Panc1 (cell line): Measurements from ENCODE around the gene TMEM252.

ENCODE experiments used
- CTCF ChIP-seq: fragments of 450-650 bp; IDR thresholded peaks from 2 replicates; pipeline ENCODE4 v1.5.1; 2017; ENCODE audit warnings: mild to moderate bottlenecking
- SIN3A ChIP-seq: IDR thresholded peaks from 2 replicates; pipeline ENCODE4 v1.6.1; 2012; ENCODE audit warnings: low read depth, mild to moderate bottlenecking, low read length, moderate library complexity, borderline replicate concordance; ENCODE audit not compliant: insufficient read depth
- TF ChIP-seq, protein P1 (sequence below), 2 experiments: IDR thresholded peaks; 2 replicates each; pipeline ENCODE4 v1.6.1; 2011 to 2012; ENCODE audit warnings: low read depth in 2 of 2, control low read depth in 1 of 2, low read length in 1 of 2, mild to moderate bottlenecking in 1 of 2, moderate library complexity in 1 of 2; ENCODE audit not compliant: insufficient read depth in 1 of 2

DNA sequence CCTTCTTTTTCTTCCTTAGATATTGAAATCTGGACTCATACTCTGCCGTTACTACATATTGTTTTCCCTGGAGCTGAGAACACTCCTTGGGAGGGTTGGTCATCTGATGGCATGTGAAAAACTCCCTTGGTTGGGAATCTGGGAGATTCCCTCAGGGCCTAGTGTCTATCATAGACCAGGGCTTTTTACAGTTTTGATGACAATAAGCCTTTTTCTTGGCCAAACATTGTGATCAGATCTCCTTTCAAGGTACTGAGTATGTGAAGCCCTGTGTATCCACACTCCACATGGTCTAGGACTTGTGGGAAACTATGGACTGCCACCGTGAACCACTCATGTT, 32.9 kb downstream of the TMEM252 start:
- TF ChIP-seq CTCF = peak; percentile 47
- TF ChIP-seq, protein P1, sequence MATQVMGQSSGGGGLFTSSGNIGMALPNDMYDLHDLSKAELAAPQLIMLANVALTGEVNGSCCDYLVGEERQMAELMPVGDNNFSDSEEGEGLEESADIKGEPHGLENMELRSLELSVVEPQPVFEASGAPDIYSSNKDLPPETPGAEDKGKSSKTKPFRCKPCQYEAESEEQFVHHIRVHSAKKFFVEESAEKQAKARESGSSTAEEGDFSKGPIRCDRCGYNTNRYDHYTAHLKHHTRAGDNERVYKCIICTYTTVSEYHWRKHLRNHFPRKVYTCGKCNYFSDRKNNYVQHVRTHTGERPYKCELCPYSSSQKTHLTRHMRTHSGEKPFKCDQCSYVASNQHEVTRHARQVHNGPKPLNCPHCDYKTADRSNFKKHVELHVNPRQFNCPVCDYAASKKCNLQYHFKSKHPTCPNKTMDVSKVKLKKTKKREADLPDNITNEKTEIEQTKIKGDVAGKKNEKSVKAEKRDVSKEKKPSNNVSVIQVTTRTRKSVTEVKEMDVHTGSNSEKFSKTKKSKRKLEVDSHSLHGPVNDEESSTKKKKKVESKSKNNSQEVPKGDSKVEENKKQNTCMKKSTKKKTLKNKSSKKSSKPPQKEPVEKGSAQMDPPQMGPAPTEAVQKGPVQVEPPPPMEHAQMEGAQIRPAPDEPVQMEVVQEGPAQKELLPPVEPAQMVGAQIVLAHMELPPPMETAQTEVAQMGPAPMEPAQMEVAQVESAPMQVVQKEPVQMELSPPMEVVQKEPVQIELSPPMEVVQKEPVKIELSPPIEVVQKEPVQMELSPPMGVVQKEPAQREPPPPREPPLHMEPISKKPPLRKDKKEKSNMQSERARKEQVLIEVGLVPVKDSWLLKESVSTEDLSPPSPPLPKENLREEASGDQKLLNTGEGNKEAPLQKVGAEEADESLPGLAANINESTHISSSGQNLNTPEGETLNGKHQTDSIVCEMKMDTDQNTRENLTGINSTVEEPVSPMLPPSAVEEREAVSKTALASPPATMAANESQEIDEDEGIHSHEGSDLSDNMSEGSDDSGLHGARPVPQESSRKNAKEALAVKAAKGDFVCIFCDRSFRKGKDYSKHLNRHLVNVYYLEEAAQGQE (IDR thresholded peaks at IDR 0.05; ENCODE audit: insufficient read depth in 1 of 2, low read depth in 2 of 2, low read length in 1 of 2) = no peak
- TF ChIP-seq SIN3A = no peak
